EH (cell line): ENCODE data around the gene HDHD2.

Experiments used
- DNase-seq: peaks from one replicate; pipeline ENCODE4 v3.0.0-alpha.2; 2015; ENCODE audit warnings: low read depth

HDHD2 gene

DNA sequence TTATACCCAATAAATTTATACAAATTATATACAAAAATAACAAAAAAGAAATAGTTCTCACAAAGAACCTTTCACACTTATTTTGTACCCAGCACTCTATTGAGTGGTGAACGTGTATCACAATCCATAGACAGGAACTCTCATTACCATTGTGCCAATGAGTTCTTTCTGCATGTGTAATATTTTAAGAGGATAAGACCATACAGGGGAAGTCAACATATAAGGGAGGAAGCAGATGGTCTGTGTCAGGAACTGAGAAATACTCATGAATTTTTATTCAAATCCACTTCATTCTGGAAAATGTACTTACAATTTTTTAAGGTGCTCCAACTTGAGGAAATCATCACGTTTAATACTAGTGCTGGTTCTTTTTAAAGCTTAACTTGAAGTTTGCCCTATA, 87.8 kb downstream of the HDHD2 start:
- no peak for DNase-seq
